Naive thymus-derived CD4-positive, alpha-beta T cell (primary cell): ENCODE measurements around the gene ATP1B3. TPM values are rescaled to one million over a fixed set of nuclear protein-coding genes. Genes with fewer than 3 reads are reported as not detected.
A peak's percentile ranks its signal among the peaks of the same experiment; 100 is the strongest.
"Not testable (repeated sequence)": the region's sequence is repeated elsewhere in the genome, so short reads cannot be mapped to it uniquely, and the experiment has no call there.

Source experiments
- ATAC-seq: fragments of 150-1000 bp; cut with Tn5 transposase; 2 replicates; pipeline ENCODE4 v1.10.0; 2021; ENCODE audit warnings: mild to moderate bottlenecking, moderate library complexity
- CTCF ChIA-PET: fragments of 350-600 bp; sonication (Branson Sonifier 250); formaldehyde crosslinking; loops from one replicate; lab custom pipeline; 2021; ENCODE audit warnings: antibody characterized with exemption; lab: Charles Lee
- POLR2A ChIA-PET: fragments of 350-600 bp; sonication (Branson Sonifier 250); formaldehyde crosslinking; loops from one replicate; lab custom pipeline; 2021; ENCODE audit warnings: antibody characterized with exemption, inconsistent platforms; lab: Charles Lee
- DNase-seq, 9 donors: peaks; one replicate each; pipeline versions ENCODE4 v3.0.0 to v3.0.0-alpha.2; 2020 to 2022; ENCODE audit warnings: mixed read lengths in 1 of 9
- H3K27ac ChIP-seq: one replicate; pipeline ENCODE4 v1.7.0; 2013; ENCODE audit warnings: mild to moderate bottlenecking, low read depth, low read length, moderate library complexity
- H3K27me3 ChIP-seq, 2 donors: one replicate each; pipeline ENCODE4 v1.7.0; 2013; ENCODE audit warnings: low read length in 2 of 2, mild to moderate bottlenecking in 2 of 2, moderate library complexity in 2 of 2; ENCODE audit not compliant: control insufficient read depth in 2 of 2, insufficient read depth in 2 of 2
- H3K36me3 ChIP-seq, 3 experiments: 1 replicate in 2 of 3; 2 replicates in 1 of 3; pipeline ENCODE4 v1.7.0; 2013; ENCODE audit warnings: low read length in 3 of 3, mild to moderate bottlenecking in 3 of 3, moderate library complexity in 1 of 3; ENCODE audit not compliant: insufficient read depth in 3 of 3, control insufficient read depth in 2 of 3
- H3K4me1 ChIP-seq, 2 donors: one replicate each; pipeline ENCODE4 v1.7.0; 2013; ENCODE audit warnings: low read length in 2 of 2, mild to moderate bottlenecking in 2 of 2, moderate library complexity in 1 of 2; ENCODE audit not compliant: control insufficient read depth in 2 of 2, insufficient read depth in 2 of 2
- H3K4me3 ChIP-seq: 2 replicates; pipeline ENCODE4 v1.7.0; 2013; ENCODE audit warnings: mild to moderate bottlenecking, low read length
- H3K9me3 ChIP-seq, 3 experiments: 1 replicate in 2 of 3; 2 replicates in 1 of 3; pipeline ENCODE4 v1.7.0; 2013; ENCODE audit warnings: low read length in 3 of 3; ENCODE audit not compliant: control insufficient read depth in 2 of 3
- H3K27ac Mint-ChIP-seq, 9 donors: one replicate each; pipeline ENCODE4 v1.8.0; 2020 to 2022; ENCODE audit warnings: mixed read lengths in 9 of 9, mild to moderate bottlenecking in 8 of 9, moderate library complexity in 5 of 9, inconsistent platforms in 2 of 9
- H3K27me3 Mint-ChIP-seq, 5 donors: one replicate each; pipeline ENCODE4 v1.8.0; 2021 to 2022; ENCODE audit warnings: mixed read lengths in 5 of 5, mild to moderate bottlenecking in 1 of 5
- H3K36me3 Mint-ChIP-seq, 5 donors: one replicate each; pipeline ENCODE4 v1.8.0; 2020 to 2022; ENCODE audit warnings: mixed read lengths in 5 of 5, mild to moderate bottlenecking in 3 of 5, inconsistent platforms in 1 of 5
- H3K4me1 Mint-ChIP-seq, 7 donors: one replicate each; pipeline ENCODE4 v1.8.0; 2020 to 2022; ENCODE audit warnings: mixed read lengths in 7 of 7, mild to moderate bottlenecking in 3 of 7, inconsistent platforms in 1 of 7
- H3K4me3 Mint-ChIP-seq, 10 donors: one replicate each; pipeline ENCODE4 v1.8.0; 2020 to 2022; ENCODE audit warnings: mild to moderate bottlenecking in 10 of 10, mixed read lengths in 10 of 10, moderate library complexity in 6 of 10, inconsistent platforms in 2 of 10
- H3K9me3 Mint-ChIP-seq, 11 donors: one replicate each; pipeline ENCODE4 v1.8.0; 2020 to 2022; ENCODE audit warnings: mixed read lengths in 11 of 11, mild to moderate bottlenecking in 4 of 11, inconsistent platforms in 1 of 11, moderate library complexity in 1 of 11
- intact Hi-C, 2 donors: fragments of 100-400 bp; cut with micrococcal nuclease; formaldehyde crosslinking; loops; one replicate each; pipeline ENCODE4 v1.15.1; 2023
- polyA plus RNA-seq, 2 donors: library from polyadenylated mRNA; unstranded; fragments of 300-500 nt; fragmentation: Illumina TruSeq; gene quantifications; one replicate each; pipeline ENCODE4 v1.2.3, GENCODE V29; 2021
- total RNA-seq, 6 experiments: library from RNA in 5 of 6; stranded (reverse) in 5 of 6; gene quantifications; 1 replicate in 5 of 6; 2 replicates in 1 of 6; pipeline ENCODE4 v1.2.3 and lab custom pipeline; 2021 to 2026

The ATP1B3 gene
- total and polyA plus RNA-seq, 7 experiments from 2014 or later, result 24.2 to 104 (median 35.2) TPM

DNA sequence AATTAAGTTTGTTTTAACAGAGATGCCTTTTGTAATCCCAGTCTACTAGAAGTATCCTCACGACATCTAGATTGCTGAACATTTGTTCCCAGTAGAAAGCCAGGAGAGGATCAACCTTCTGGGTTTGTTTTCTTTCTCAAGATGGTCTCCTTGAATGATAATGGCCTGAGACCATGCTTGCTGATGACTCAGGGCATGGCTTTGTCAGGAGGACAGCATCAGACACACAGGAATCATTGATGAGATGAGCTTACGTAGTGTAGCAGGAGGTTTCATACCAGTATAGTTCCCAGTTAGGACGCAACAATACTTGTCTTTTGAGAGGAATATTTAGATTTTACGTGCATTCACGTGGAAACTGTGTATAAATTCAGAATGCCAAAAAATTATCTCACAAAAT lies 38.6 kb downstream of the ATP1B3 start:
- H3K27ac Mint-ChIP-seq, result peak overlapping the region in 1 of 9 donors; percentile 5
- ATAC-seq (no peak), DNase-seq (no peak)
- Histone ChIP-seq H3K27ac (no peak overlapping the region), H3K36me3 (no peaks in the 10 kb centered on the region), H3K9me3 (no peaks in the 10 kb centered on the region), H3K4me1 (no peaks in the 10 kb centered on the region), H3K4me3 (no peak overlapping the region), H3K27me3 (no peaks in the 10 kb centered on the region)
- H3K4me3 Mint-ChIP-seq, result no peak overlapping the region
- CTCF ChIA-PET, result no interaction called here
- intact Hi-C loops, result no loop called here
- peaks cover 0 to 5% (median 3%) of the 10 kb centered on the region in 7 donors for H3K4me1 Mint-ChIP-seq
- H3K9me3 Mint-ChIP-seq, result peaks cover 0 to 5% (median 0%) of the 10 kb centered on the region in 11 donors
- POLR2A ChIA-PET, result interaction anchor here (1.1 kb wide), 1 partner anchor 183 kb away, joined by 5 read pairs; no protein-coding TSS in a partner anchor
- no peaks in the 10 kb centered on the region for H3K27me3 Mint-ChIP-seq
- H3K36me3 Mint-ChIP-seq, result peaks cover 5 to 18% (median 11%) of the 10 kb centered on the region in 5 donors

DNA sequence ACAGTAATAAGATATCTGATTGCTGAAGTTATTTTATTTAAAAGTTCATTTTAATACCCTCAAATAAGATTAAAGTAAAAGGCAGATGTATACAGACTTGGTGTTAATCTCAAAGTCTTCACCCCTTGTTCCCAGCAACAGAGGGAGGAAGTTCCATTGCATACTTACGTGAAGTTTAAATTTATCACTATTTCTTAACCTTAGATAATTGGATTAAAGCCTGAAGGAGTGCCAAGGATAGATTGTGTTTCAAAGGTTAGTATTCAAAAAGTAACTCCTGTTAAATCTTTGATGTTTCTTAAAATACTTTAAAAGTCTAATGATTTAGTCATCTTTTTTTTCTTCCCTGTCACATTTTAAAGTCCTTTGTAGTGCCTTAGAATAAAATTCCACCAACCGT lies 39.3 kb downstream of the ATP1B3 start:
- H3K27ac Mint-ChIP-seq, result no peak overlapping the region
- Histone ChIP-seq H3K9me3 (no peaks in the 10 kb centered on the region), H3K27ac (no peak overlapping the region), H3K36me3 (no peaks in the 10 kb centered on the region), H3K4me3 (no peak overlapping the region), H3K27me3 (no peaks in the 10 kb centered on the region), H3K4me1 (no peaks in the 10 kb centered on the region)
- intact Hi-C loops, result no loop called here
- no peak for ATAC-seq
- H3K4me1 Mint-ChIP-seq, result peaks cover 0 to 5% (median 3%) of the 10 kb centered on the region in 7 donors
- peaks cover 5 to 18% (median 11%) of the 10 kb centered on the region in 5 donors for H3K36me3 Mint-ChIP-seq
- CTCF ChIA-PET, result no interaction called here
- no peak overlapping the region for H3K4me3 Mint-ChIP-seq
- no peaks in the 10 kb centered on the region for H3K27me3 Mint-ChIP-seq
- H3K9me3 Mint-ChIP-seq, result peaks cover 0 to 5% (median 0%) of the 10 kb centered on the region in 11 donors
- no peak for DNase-seq
- POLR2A ChIA-PET, result no interaction called here

DNA sequence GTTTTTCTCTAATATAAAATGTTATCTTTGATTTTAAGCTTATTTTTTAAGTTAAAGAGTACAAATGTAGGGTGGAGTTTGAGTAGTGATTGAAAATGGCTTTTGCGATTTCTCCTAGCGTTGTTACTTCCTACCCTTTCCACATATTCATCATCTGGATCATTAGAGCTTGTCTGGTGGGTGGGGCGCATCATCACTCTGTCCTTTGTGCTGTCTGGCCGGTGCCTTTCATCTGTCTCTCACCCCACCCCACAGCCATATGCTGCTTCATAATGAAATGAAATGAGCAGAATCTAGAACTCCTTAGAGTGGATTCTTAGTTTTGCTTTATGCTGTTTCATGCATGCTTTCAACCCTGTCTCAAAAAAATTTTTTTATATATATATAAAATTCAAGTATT lies 44.3 kb downstream of the ATP1B3 start:
- Mint-ChIP-seq H3K27ac (no peak overlapping the region), H3K27me3 (no peaks in the 10 kb centered on the region), H3K4me1 (no peaks in the 10 kb centered on the region), H3K36me3 (peaks cover 3 to 35% (median 15%) of the 10 kb centered on the region in 5 donors), H3K4me3 (no peak overlapping the region), H3K9me3 (no peaks in the 10 kb centered on the region)
- POLR2A ChIA-PET, result interaction anchor here (0.7 kb wide), 1 partner anchor 204 kb away, joined by 3 read pairs; no protein-coding TSS in a partner anchor
- Histone ChIP-seq H3K27me3 (no peaks in the 10 kb centered on the region), H3K36me3 (no peaks in the 10 kb centered on the region), H3K27ac (no peak overlapping the region), H3K4me1 (no peaks in the 10 kb centered on the region), H3K9me3 (no peaks in the 10 kb centered on the region), H3K4me3 (no peak overlapping the region)
- DNase-seq (no peak), ATAC-seq (no peak)
- intact Hi-C loops, result no loop called here
- CTCF ChIA-PET, result no interaction called here

DNA sequence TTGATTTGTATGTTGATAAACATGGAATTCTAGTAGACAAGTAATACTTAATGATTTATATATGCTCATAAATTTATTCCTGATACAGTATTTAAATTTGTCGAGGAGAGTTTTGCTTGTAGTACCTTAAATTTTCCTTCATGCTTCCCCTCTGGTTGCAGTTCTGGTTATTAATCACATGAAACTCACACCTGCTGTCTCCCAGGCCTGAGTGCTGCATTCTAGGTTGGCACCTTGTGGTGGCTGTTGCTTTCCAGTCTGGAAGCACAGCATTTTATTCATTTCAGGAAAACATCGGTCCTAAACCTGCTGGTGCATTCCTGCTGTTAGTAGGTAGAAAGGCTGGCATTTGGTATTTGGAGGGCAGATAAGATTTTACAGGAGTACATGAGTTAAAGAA lies 44.9 kb downstream of the ATP1B3 start:
- Mint-ChIP-seq H3K4me3 (no peak overlapping the region), H3K36me3 (peaks cover 1 to 34% (median 13%) of the 10 kb centered on the region in 5 donors), H3K9me3 (no peaks in the 10 kb centered on the region), H3K27ac (peak overlapping the region in 1 of 9 donors; percentile 6), H3K4me1 (no peaks in the 10 kb centered on the region), H3K27me3 (no peaks in the 10 kb centered on the region)
- H3K9me3 ChIP-seq, result no peaks in the 10 kb centered on the region
- DNase-seq (no peak), ATAC-seq (no peak)
- CTCF ChIA-PET, result no interaction called here
- no peaks in the 10 kb centered on the region for H3K27me3 ChIP-seq
- H3K4me3 ChIP-seq, result no peak overlapping the region
- intact Hi-C loops, result no loop called here
- POLR2A ChIA-PET, result no interaction called here
- H3K27ac ChIP-seq, result no peak overlapping the region
- no peaks in the 10 kb centered on the region for H3K36me3 ChIP-seq
- H3K4me1 ChIP-seq, result no peaks in the 10 kb centered on the region

DNA sequence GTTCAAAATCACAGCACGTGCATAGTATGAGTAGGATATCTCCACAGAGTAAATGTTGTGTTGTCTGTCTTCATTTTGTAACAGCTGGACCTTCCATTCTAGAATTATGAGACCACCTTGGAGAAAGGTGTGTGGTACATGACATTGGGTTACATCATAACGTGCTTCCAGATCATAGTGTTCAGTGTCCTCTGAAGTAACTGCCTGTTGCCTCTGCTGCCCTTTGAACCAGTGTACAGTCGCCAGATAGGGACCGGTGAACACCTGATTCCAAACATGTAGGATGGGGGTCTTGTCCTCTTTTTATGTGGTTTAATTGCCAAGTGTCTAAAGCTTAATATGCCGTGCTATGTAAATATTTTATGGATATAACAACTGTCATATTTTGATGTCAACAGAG lies 49.2 kb downstream of the ATP1B3 start:
- peaks cover 0 to 12% (median 0%) of the 10 kb centered on the region in 3 experiments for H3K36me3 ChIP-seq
- H3K4me1 Mint-ChIP-seq, H3K27me3 Mint-ChIP-seq, POLR2A ChIA-PET, ATAC-seq, intact Hi-C loops, H3K27me3 ChIP-seq, H3K27ac ChIP-seq, H3K9me3 Mint-ChIP-seq, H3K4me3 ChIP-seq, DNase-seq, H3K4me3 Mint-ChIP-seq, H3K9me3 ChIP-seq, H3K4me1 ChIP-seq: not testable (repeated sequence)
- Mint-ChIP-seq H3K27ac (peak overlapping the region in 6 of 9 donors; percentile 23 to 77 (median 43)), H3K36me3 (peaks cover 0 to 43% (median 23%) of the 10 kb centered on the region in 5 donors)
- CTCF ChIA-PET, result interaction anchor here (0.6 to 1.1 kb wide), 2 partner anchors 12 to 279 kb away, joined by 4 to 5 read pairs; no protein-coding TSS in a partner anchor

DNA sequence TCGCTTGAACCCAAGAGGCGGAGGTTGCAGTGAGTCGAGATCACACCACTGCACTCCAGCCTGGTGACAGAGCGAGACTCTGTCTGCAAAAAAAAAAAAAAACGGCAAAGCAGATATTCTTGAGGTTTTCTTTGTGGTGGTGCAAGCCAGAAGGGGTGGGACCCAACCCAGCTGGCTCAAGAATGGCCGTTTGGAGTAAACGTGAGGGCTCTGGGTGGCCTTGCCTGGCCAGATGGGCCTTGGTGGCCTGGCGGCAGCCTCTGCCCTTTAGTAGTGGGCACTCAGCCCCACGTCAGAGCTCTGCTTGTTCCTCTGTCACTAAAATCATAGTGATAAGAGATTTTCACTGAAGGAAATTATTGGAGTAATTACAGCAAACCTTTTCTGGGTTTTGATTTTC lies 50.5 kb downstream of the ATP1B3 start:
- H3K4me3 ChIP-seq, result no peak overlapping the region
- H3K27ac Mint-ChIP-seq, result no peak overlapping the region
- no peak overlapping the region for H3K4me3 Mint-ChIP-seq
- DNase-seq (no peak), ATAC-seq (no peak)
- H3K4me1 Mint-ChIP-seq, result no peaks in the 10 kb centered on the region
- H3K9me3 ChIP-seq, result no peaks in the 10 kb centered on the region
- no peaks in the 10 kb centered on the region for H3K9me3 Mint-ChIP-seq
- H3K36me3 Mint-ChIP-seq, result peaks cover 0 to 38% (median 23%) of the 10 kb centered on the region in 5 donors
- no peak overlapping the region for H3K27ac ChIP-seq
- intact Hi-C loops, result no loop called here
- POLR2A ChIA-PET, result no interaction called here
- H3K27me3 ChIP-seq, result no peaks in the 10 kb centered on the region
- no peaks in the 10 kb centered on the region for H3K27me3 Mint-ChIP-seq
- CTCF ChIA-PET, result interaction anchor here (1.8 kb wide), 1 partner anchor 14 kb away, joined by 4 read pairs; no protein-coding TSS in a partner anchor
- H3K36me3 ChIP-seq, result peaks cover 0 to 12% (median 0%) of the 10 kb centered on the region in 3 experiments
- no peaks in the 10 kb centered on the region for H3K4me1 ChIP-seq
